ENCODE results near the gene BAG1.

Gene BAG1

DNA sequence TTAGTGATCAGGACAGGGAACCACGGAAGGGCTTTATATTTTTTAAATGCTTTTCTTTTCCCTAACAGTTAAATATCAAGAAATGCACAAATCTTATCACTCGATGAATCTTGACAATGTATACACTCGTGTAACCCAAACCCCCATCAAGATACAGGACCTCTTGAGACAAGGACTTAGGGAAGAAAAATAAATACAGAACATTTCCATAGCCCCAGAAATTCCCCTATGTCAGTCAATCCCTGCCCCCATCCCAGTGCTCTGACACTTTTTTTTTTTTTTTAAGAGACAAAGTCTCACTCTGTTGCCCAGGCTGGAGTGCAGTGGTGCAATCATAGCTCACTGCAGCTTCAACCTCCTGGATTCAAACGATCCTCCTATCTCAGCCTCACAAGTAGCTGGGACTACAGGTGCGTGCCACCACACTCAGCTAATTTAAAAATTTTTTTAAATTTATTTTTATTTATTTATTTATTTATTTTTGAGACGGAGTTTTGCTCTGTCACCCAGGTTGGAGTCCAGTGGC is 21.8 kb downstream of the BAG1 start:
- no peak for DNase-seq (ENCODE audit: low read depth in 2 of 2)

DNA sequence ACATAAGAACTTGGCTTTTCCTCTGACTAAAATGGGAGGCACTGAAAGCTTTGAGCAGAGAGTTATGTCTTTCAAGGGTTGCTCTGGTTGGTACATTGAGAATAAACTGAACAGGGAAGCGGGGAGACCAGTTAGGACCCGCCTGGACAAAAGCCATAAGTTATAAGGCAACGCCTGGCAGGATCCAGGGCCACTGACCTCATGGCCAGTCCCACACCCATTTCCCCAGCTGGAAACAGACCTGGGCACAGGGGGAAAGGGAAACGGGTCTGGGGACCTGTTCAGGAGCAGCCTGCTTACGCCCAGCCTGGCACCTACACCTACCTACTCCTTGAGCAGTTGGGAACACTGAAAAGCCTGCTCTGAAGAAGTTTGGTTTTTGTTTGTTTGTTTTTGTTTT is 23.2 kb downstream of the BAG1 start:
- no peak for DNase-seq (ENCODE audit: low read depth in 2 of 2)

DNA sequence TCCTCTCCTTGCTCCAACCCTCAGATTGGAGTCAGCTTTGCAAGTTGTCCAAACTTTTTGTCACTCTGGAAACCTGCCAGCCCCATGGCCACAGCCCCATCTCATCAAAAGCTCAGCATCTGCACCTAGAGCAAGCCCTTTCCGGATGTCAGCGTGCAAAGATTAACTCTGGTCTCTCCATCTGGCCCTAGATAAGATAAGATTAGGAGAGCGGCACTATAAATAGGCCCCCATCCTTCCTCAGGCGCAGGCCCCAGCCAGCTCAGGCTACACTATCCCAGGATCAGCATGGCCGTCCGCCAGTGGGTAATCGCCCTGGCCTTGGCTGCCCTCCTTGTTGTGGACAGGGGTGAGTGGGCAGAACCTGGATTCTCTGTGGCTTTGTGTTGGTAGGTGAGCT is 24.6 kb downstream of the BAG1 start, which contains the start of gene SPINK4:
SPINK4 (plus strand) TSS at position 247 of the 400 bp plus-strand sequence; CDS start at position 289, 42 bp downstream.
- no peak for DNase-seq (ENCODE audit: low read depth in 2 of 2)

DNA sequence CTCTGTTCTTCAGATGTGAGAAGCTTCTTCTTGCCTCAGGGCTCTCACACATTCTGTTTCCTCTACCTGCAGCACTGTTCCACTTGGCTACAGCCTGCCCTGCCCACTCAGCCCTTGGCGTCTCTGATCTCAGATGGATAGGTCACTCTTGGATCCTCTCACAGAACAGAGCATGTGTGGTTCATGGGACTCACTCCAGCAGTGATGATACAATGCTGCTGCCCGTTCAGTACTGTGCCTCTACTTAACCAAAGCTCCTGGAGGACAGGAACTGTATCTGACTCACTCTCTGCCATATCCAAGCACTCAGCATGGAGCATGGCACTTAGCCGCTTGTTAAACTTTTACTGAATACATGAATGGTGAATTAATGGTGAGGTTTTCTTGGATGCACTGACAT is 27.9 kb downstream of the BAG1 start:
- DNase-seq (ENCODE audit: low read depth in 2 of 2) = no peak

DNA sequence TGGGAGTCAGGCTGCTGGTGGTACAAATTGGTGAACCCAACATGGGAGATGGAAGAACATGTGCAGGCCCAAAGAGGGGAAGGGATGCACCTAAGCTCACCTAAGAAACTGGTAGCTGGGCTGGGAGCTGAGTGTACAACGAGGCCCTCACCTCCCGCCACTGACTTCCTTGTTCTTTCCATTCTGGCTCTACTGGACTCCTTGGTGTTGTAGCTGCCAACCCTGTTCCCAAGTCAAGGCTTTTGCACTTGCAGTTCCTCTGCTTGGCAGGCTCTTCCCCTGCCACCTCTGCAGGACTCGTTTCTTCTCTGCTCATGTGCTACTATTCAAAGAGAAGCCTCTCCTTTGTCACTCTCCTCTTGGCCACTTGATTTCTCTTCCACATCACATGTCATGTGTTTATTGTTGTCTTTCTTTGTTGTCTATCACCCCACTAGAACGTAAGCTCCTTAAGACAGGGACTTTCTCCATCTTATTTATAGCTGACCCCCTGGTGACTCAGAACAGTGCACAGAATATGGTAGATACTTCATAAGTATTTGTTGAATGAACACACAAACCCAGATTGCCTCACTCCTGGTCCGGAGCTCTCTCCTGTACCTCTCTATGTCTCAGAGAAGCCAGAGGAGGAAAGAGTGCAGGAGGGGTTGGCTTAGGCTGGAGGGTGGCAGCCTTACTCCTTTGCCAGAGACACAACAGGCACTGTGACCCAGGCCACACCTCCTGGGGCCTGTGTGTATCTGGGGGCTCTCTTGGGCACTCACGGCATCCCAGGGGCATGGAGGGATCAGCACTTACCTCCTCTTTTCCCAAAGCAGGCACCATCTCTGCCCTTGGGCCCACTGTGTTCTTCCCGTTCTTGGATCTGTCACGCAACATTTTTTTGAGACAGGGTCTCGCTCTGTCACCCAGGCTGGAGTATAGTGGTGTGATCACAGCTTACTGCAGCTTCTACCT is 29.7 kb downstream of the BAG1 start:
- no peak for DNase-seq (ENCODE audit: low read depth in 2 of 2)

DNA sequence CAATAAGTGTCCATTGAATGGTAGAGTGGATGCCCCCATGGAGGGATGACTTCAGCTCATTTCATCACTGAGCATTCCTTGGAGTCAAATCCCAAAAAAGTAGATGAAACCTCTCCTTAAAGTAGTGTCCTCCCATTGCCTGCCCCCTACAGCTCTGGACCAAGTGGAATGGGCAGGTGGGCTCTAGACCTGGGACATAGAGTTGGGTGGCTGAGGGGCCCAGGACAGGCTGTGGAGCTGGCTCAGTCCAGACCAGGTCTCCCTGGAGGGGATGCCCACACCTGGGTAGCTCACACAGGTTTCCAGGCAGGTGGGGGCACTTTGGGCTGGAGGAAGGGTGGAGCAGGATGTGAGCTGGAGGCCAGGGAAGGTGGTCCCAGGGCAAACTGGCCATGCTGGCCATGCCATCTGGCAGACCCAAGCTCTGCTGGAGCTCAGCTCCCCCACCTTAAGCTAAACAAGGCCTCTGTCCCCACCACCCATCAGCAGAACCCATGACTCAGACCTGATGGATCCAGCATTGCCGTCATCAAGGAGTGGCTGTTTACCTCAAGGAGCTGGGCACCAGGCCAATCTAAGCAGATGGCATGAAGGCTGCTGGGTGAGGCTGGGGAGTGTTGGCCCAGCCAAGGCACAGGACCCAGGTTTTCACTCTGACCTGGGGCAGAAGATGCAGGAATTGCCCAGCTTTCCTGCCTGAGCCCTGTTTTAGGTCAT is 30.7 kb downstream of the BAG1 start:
- DNase-seq (ENCODE audit: low read depth in 2 of 2) = no peak

DNA sequence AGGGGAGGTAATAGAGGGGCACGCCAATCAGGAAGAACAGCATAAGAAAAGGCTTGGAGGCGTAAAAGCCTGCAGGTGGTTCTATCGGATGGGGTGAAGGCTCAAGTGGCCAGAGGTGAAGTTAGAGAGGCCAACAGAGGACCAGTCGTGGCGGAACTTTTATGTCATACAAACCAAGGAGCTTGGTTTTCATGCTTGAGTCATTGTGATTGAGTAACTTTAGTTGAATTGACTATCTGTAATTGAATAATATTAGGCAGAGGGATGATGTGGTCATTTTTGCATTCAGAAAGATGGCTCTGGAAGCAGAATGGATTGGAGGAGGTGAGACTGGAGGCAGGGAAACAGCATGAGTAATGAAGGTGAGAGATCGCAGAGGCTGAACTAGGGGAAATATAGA is 31.7 kb downstream of the BAG1 start:
- DNase-seq (ENCODE audit: low read depth in 2 of 2) = no peak

DNA sequence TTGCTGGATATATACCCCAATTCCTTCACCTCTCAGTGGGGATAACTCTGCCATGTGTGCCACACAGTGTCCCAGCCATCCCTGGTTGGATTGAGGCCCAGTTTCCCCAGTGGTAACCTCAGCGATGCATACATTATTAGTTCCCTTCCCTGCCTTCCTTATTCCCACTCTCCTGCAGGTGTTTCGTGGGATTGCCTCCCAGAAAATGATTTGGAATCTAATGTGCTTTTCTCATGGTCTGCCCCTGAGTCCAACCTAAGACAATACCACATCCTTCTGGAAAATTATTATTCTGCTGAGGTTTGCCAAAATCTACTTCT is 32.9 kb downstream of the BAG1 start:
- no peak for DNase-seq (ENCODE audit: low read depth in 2 of 2)

DNA sequence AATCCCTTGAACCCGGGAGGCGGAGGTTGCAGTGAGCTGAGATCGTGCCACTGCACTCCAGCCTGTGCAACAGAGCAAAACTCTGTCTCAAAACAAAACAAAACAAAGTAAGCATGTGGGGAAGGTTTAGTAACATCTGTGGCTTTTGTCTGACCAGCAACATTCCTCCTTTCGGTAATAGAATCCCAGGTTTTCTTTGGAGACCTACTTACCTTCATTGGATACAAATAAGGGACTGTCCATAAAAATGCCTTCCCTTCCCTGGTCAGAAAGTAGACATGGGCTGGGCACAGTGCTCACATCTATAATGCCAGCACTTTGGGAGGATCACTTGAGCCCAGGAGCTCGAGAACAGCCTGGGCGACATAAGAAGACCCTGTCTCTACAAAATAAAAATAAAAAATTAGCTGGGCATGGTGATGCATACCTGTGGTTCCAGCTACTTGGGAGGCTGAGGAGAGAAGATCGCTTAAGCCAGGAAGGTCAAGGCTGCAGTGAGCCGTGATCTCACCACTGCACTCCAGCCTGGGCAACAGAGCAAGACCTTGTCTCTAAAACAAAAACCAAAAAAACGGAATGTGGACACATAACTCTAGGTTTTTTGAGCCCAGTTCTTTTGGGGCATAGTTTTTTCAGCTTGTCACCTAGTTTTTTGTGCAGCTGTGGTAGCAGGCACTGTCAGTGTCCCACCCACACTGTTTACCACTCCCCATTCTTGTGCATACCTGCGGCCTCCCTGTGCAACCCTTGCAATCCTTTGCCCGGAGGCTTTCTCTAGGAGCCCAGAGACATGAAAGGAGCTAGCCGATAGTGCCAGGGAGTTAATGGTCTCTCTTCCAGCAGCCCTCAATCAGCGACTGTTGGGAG is 33.5 kb downstream of the BAG1 start:
- DNase-seq (ENCODE audit: low read depth in 2 of 2) = no peak

DNA sequence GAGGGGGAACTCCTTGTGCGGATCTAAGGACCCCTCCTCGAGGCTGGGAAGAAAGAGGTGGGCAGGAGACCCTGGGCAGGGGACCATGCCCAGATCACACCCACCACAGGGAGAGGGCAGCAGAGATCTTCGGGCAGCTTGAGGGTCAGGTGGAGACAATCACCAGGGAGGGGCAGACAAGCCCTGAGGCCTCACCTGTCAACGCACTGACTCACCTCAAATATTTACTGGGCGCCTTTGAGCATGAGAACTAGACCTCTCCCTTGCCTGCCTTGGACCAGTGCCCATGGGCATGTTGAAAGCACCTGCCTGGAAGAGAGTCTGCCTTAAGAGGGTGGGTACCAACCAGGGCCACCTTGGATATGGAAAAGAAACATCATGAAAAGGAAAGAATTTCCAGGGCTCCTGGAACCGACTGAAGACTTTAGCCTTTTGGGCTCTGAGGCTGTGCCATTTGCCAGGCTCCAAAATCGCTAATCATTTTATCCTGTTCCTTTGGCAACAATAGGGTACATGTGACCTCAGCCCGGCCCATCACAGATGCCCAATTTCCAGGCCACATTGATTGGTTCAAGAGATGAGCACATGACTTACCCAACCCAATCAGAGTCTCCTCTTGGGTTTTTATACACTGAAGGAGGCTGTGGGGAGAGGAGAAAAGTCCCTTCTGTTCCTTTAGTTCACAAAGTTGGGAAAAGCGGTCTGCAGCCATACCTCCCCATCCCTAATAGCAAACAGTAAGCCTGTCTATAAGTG is 35.0 kb downstream of the BAG1 start:
- DNase-seq (ENCODE audit: low read depth in 2 of 2) = no peak

DNA sequence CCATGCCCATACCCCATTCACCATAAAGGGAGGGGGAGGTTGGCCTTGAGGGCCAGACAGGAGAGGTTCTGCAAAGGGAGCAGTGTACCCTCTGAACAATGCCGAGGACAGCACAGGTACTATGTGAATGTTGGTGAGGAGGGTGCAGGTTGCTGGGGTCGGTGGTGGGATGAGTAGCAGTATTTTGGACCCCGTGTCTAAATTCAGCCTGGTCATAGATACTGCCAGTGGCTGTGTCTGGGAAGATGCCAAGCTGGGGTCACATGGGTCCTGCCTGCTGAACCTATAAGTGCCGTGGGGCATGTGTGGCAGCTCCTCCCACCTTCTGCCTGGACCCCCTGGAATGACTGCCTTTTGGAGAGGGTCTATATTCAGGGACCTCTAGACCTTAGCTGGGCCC is 35.9 kb downstream of the BAG1 start:
- no peak for DNase-seq (ENCODE audit: low read depth in 2 of 2)

DNA sequence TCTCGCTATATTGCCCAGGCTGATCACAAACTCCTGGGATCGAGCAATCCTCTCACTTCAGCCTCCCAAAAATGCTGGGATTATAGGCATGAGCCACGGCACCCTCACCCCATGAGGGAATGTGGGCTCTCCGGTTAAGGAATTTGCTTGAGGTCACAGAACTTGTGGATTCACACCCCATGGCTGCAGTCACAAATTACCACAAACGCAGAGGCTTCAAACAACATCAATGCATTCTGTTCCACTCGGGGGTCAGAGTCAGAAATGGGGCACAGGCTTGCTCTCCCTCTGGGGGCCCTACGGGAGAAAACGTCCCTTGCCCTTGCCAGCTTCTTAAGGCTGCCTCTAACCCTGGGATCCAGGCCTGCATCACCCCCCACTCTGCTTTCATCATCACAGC is 36.8 kb downstream of the BAG1 start:
- DNase-seq (ENCODE audit: low read depth in 2 of 2) = no peak

DNA sequence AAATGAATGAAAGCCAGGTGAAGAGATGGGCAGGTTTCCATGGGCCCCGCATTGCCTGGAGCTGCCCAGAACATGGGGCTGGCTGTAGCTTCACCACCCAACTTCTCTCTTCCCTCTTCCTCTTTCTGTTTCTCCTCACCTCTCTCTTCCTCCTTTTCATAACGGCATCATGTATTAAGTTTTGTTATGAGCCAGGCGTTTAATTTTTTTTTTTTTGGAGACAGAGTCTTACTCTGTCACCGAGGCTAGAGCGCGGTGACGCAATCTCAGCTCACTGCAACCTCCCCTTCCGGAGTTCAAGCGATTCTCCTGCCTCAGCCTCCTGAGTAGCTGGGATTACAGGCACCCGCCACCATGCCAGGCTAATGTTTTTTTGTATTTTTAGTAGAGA is 37.5 kb downstream of the BAG1 start:
- no peak for DNase-seq (ENCODE audit: low read depth in 2 of 2)

DNA sequence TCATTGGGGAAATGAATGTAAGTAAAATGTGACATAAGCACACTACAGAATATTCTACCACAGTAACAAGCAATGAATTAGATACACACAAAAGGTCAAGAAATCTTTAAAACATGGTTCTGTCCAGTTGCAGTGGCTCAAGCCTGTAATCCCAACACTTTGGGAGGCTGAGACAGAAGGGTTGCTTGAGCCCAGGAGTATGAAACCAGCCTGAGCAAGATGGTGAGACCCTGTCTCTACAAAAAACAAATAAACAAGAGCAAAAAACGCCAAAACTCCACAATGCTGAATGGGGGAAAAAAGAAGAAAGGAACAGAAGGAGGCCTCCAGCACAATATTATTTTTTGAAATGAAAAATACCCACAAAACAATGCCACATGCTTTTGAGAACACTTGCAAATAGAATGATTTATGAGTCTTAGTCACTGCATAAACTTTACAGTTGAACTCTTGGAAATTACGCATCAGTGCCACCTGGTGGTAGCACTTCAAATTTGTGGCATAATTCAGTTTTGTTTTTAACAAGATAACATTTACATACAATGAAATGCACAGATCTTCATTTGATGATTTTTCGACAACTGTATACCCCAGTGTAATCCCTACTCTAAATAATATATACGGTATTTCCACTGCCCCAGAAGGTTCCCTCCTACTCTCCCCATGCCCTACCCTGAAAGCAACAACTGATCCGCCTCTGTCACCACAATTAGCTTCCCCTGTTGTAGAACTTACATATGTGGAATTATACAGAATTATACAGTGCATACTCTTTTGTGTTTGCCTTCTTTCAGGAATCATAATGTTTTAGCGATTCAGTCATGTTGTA is 39.0 kb downstream of the BAG1 start:
- DNase-seq (ENCODE audit: low read depth in 2 of 2) = peak; percentile 56 to 58

DNA sequence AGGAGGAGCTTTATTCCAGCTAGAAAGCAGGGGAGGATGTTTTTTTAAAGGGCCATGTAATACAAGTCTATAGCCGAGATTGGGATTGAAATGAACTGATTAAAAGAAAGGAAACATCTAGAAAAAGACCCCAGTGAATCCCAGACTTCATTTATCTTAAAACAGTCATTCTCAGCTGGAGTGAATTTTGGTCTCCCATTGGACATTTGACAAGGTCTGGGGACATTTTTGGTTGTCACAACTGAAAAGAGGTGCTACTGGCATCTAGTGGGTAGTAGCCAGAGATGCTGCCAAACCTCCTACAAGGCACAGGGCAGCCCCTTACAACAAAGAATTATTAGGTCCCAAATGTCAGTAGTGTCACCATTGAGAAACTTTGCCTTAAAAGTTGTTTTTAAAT is 40.8 kb downstream of the BAG1 start:
- DNase-seq (ENCODE audit: low read depth in 2 of 2) = no peak

DNA sequence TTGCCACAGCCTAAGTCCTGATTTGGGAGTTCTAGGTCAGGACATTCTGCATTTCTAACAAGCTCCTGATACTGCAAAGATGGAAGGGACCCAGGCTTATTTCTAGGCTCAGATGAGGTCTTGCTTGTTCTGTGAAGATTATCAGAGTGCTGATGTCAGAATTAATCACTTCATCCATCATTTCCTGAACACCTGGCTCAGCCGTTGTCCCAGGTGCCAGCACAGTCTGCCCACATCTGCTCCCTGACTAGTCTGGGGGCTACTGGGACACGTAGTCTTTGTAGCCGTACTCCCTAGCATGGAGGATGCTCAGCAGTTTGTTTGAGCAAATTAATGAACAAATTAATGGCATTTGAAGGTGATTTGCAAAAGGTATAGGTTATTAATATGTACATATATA is 42.5 kb downstream of the BAG1 start:
- no peak for DNase-seq (ENCODE audit: low read depth in 2 of 2)

DNA sequence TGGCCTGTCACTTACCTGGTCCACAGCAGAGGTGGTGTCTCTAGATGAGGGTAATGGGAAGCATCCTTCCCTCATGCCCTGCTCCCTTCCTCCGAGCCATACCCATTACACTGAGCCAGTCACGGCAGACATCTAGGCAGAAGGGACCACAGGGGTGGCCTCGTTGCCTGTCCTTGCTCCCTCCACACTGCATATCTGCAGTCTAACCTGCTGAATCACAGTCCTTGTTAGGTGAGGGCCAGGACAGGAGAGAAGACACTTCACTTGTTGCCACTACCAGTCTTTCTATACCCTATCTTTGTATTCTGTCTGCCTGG is 43.0 kb downstream of the BAG1 start:
- no peak for DNase-seq (ENCODE audit: low read depth in 2 of 2)

DNA sequence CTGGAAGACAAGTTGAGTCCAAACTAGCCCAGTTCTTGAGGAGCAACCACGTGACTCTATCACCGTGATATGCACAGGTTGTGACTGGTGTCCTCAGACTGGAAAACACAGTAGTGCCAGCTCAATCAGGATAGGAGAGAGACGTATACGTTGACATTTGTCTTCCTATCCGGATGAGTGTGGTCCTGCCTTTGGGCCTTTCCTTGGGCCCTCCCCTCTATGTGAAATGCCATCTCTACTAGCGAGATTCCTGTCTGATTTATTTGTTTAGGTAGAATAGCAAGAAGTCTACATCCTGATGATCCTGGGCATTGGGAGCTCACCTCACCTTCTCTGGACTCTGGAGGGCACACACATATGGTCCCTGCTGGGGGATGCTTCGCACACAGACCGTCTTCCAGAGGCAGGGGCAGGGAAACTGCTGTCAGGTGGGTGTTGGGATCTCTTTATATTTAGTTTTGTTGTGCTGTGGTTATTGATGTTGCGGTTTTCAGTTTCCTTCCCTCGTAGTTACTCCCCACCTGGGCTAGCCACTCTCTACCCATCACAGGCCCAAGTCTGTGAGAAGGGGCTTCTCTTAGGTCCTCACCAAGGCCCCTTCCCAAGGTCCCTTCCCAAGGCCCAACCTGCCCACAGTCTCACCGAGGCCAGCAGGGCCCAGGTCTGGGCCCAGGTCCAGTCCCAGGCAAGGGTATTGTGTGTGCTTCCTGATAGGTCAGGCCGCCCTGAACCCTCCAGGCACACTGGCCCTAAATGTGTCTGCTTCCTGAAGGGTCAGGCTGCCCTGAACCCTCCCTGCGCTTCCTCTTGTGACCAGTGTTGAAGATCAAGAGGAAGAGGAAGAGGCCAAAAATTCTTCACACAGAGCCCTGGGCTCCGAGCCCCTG is 43.6 kb downstream of the BAG1 start:
- DNase-seq (ENCODE audit: low read depth in 2 of 2) = no peak

DNA sequence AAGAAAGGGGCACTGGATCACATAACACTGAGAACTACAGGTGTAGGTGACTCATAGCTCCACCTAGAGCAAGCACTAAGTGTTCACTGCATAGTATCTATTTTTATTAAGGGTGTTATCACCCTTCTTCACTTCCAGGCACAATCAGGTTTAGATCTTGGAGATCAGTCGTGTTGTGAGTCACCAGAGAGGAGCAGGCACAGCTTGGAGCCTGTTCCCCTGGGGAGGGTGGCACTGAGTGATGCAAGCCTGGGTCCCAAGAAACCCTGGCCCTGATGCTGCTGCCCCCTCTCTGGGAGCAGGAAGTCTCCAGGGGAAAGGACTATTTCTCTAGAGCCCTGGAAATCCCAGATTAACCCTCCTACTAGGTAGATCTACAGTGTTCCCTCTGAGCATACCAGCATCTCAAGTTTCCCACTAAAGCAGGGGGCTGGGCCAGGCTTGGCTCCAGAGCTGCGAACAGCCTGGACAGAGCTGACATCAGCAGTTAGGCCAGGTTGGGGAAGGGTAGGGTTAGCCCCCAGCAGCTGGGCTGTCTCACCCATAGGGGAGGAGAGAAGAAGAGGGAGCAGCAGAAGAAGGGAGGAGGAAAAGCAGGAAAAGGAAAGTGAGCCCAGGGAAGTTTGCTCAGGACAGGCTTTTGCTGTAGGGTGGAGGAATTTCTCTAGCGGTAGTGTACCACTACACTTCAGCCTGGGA is 52.7 kb downstream of the BAG1 start:
- DNase-seq (ENCODE audit: low read depth in 2 of 2) = no peak

All from stimulated activated CD4-positive, alpha-beta T cell treated with anti-CD3 and anti-CD28 coated beads, Interleukin-4, amount 100 ng/mL, for 48 hours (primary cell).